Thoracic aorta (tissue), 2 donors: ENCODE measurements around the gene GGA2. TPM values are rescaled to one million over a fixed set of nuclear protein-coding genes. Genes with fewer than 3 reads are reported as not detected.

Source experiments
- ATAC-seq: fragments of 150-250 bp; one replicate; pipeline ENCODE4 v1.8.0; 2017; ENCODE audit warnings: low read depth; ENCODE audit not compliant: insufficient number of reproducible peaks, low FRiP score
- DNase-seq: peaks from one replicate; pipeline ENCODE4 v3.0.0-alpha.2; 2020; ENCODE audit warnings: low spot score
- H3K27ac ChIP-seq, 2 donors: fragments of 200-600 bp; sonication (generic); 1 replicate in 1 of 2; 2 replicates in 1 of 2; pipeline ENCODE4 v1.5.1; 2016; ENCODE audit warnings: mild to moderate bottlenecking in 2 of 2, moderate library complexity in 2 of 2
- H3K27me3 ChIP-seq: fragments of 200-600 bp; sonication (generic); replicated peaks from 2 replicates; pipeline ENCODE4 v1.6.0; 2016; ENCODE audit warnings: mild to moderate bottlenecking; ENCODE audit not compliant: insufficient read depth
- H3K36me3 ChIP-seq: fragments of 200-600 bp; sonication (generic); one replicate; pipeline ENCODE4 v1.5.1; 2016
- H3K4me1 ChIP-seq, 2 donors: fragments of 200-600 bp; sonication (generic); 1 replicate in 1 of 2; 2 replicates in 1 of 2; pipeline versions ENCODE4 v1.5.1 to v1.6.0; 2016; ENCODE audit warnings: low read depth in 2 of 2, mild to moderate bottlenecking in 1 of 2; ENCODE audit not compliant: control insufficient read depth in 1 of 2
- H3K4me3 ChIP-seq: fragments of 200-600 bp; sonication (generic); 2 replicates; pipeline ENCODE4 v1.5.1; 2016; ENCODE audit warnings: mild to moderate bottlenecking
- H3K9me3 ChIP-seq: fragments of 200-600 bp; sonication (generic); 2 replicates; pipeline ENCODE4 v1.5.1; 2016
- CTCF ChIP-seq: fragments of 200-600 bp; sonication (generic); IDR thresholded peaks from one replicate; pipeline ENCODE4 v1.5.1; 2019; ENCODE audit warnings: antibody characterized with exemption
- total RNA-seq, 2 donors: library from RNA; depleted of rRNA; stranded (reverse); fragments of >200 nt; gene quantifications; one replicate each; pipeline versions ENCODE4 v1.1.0 to v1.2.3, GENCODE V29; 2016

GGA2 gene
- total RNA-seq, 2 donors from 2014 or later: 61.7 to 61.9 TPM

- Histone ChIP-seq H3K36me3 (peaks cover 20% of the 10 kb centered on the region), H3K9me3 (no peaks in the 10 kb centered on the region), H3K4me3 (no peak overlapping the region), H3K27me3 (no peaks in the 10 kb centered on the region), H3K4me1 (no peaks in the 10 kb centered on the region), H3K27ac (no peak overlapping the region)
- ATAC-seq: no peak
- no peak for TF ChIP-seq CTCF
- no peak for DNase-seq
Measured at GRCh38 chr16:23528644-23529310, 18.5 kb upstream of the GGA2 start.

DNA sequence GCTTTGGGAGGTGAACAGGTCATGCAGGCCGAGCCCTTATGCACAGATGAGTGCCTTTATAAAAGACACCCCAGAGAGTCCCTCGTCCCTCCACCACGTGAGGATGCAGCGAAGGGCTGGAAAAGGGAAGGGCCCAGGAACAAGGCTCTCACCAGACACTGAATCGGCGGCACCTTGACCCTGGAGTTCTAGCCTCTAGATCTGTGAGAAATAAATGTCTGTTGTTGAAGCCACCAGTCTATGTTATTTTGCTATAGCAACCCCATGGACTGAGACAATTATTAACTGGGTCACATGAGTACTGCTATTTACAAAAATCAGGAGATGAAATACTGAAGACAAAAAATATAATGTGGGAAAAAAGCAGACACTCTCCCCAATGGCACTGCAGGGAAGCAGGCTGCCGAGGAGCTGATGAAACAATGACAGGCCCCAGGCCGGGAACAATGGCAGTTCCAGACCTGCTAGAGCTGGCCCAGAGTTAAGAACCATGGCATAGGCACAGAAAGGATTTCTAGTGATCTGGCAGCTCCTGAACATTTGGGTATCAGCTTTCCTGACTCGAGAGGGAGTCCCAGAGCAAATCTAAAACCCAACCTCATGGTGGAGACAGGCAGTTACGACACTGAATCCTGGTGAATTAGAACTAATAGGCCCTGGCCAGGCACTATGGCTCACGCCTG, 17.8 kb upstream of the GGA2 start:
- peaks cover 14% of the 10 kb centered on the region for H3K36me3 ChIP-seq
- TF ChIP-seq CTCF: no peak
- ATAC-seq (no peak), DNase-seq (no peak)
- no peak overlapping the region for H3K4me3 ChIP-seq
- H3K9me3 ChIP-seq: no peaks in the 10 kb centered on the region
- no peak overlapping the region for H3K27ac ChIP-seq
- no peaks in the 10 kb centered on the region for H3K27me3 ChIP-seq
- no peaks in the 10 kb centered on the region for H3K4me1 ChIP-seq

- Histone ChIP-seq H3K4me3 (no peak overlapping the region), H3K36me3 (peaks cover 12% of the 10 kb centered on the region), H3K27ac (no peak overlapping the region), H3K4me1 (no peaks in the 10 kb centered on the region), H3K27me3 (no peaks in the 10 kb centered on the region), H3K9me3 (no peaks in the 10 kb centered on the region)
- DNase-seq (no peak), ATAC-seq (no peak)
- TF ChIP-seq CTCF: no peak
Measured at GRCh38 chr16:23524886-23525285, 14.6 kb upstream of the GGA2 start.

- ATAC-seq: no peak
- no peaks in the 10 kb centered on the region for H3K4me1 ChIP-seq
- no peak overlapping the region for H3K27ac ChIP-seq
- DNase-seq: no peak
- H3K36me3 ChIP-seq: peaks cover 7% of the 10 kb centered on the region
- no peaks in the 10 kb centered on the region for H3K27me3 ChIP-seq
- no peak for TF ChIP-seq CTCF
- H3K4me3 ChIP-seq: no peak overlapping the region
- H3K9me3 ChIP-seq: no peaks in the 10 kb centered on the region
Measured at GRCh38 chr16:23523876-23524385, 13.6 kb upstream of the GGA2 start.

DNA sequence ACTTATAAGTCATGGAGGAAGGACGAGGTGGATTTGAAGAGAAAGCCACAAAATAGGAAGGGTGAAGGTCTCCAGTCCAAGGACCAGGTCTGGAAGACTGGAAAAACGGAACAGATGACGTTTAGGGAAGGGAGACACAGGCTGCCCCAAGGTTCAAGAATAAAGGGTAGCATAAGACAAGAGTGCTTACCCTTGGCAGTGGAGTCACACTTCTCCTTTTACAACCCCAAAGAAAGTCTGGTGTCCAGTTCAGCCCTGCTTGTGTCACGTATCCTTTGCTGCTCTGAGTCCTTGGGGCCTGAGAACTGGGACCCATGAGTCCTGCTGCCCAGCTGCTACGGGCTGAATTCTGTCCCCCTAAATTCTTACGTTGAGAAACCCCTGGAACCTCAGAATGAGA, 13.0 kb upstream of the GGA2 start:
- TF ChIP-seq CTCF: no peak
- no peaks in the 10 kb centered on the region for H3K9me3 ChIP-seq
- no peak overlapping the region for H3K4me3 ChIP-seq
- no peaks in the 10 kb centered on the region for H3K27me3 ChIP-seq
- ATAC-seq: no peak
- H3K4me1 ChIP-seq: no peaks in the 10 kb centered on the region
- no peak overlapping the region for H3K27ac ChIP-seq
- no peak for DNase-seq
- peaks cover 7% of the 10 kb centered on the region for H3K36me3 ChIP-seq
